IMR-90 (cell line): ENCODE data around the gene SPACA5. TPM values are rescaled to one million over a fixed set of nuclear protein-coding genes. Genes with fewer than 3 reads are reported as not detected.

Experiments
- ATAC-seq: fragments of 200-7000 bp; cut with Tn5 transposase; 2 replicates; pipeline ENCODE4 v1.9.1; 2020; ENCODE audit warnings: low read depth, mild to moderate bottlenecking, moderate library complexity
- BruUV-seq: library from RNA; stranded (reverse); fragments of 400-500 nt; replicated peaks from 2 replicates; lab custom pipeline; 2021; lab: Mats Ljungman, UMichigan
- CTCF ChIA-PET: fragments of 300-600 bp; formaldehyde crosslinking; extraction: SDS; loops from one replicate; lab custom pipeline; 2021; ENCODE audit warnings: antibody characterized with exemption; lab: Yijun Ruan, JAX
- POLR2A ChIA-PET: fragments of 300-600 bp; sonication (Branson Sonifier 250); formaldehyde crosslinking; loops from one replicate; lab custom pipeline; 2022; ENCODE audit warnings: antibody characterized with exemption; ENCODE audit not compliant: unreplicated experiment; lab: Charles Lee
- DNase-seq: peaks from one replicate; pipeline ENCODE4 v3.0.0; 2013
- H2AFZ ChIP-seq: replicated peaks from 2 replicates; pipeline ENCODE3; 2013; ENCODE audit warnings: low read length, mild to moderate bottlenecking; ENCODE audit not compliant: poor library complexity
- H2AK5ac ChIP-seq: 2 replicates; pipeline ENCODE4 v1.6.1; 2013; ENCODE audit warnings: low read depth, low read length, inconsistent platforms
- H2AK9ac ChIP-seq: replicated peaks from 2 replicates; pipeline ENCODE3; 2013; ENCODE audit warnings: mild to moderate bottlenecking, low read depth, low read length, moderate library complexity; ENCODE audit not compliant: poor library complexity
- H2BK120ac ChIP-seq: 2 replicates; pipeline ENCODE4 v1.6.1; 2013; ENCODE audit warnings: low read depth, low read length, inconsistent platforms
- H2BK15ac ChIP-seq: 3 replicates; pipeline ENCODE4 v1.6.1; 2013; ENCODE audit warnings: low read depth, low read length, inconsistent platforms
- H2BK20ac ChIP-seq: 2 replicates; pipeline ENCODE4 v1.6.1; 2013; ENCODE audit warnings: low read depth, mild to moderate bottlenecking, inconsistent platforms, low read length, moderate library complexity
- H2BK5ac ChIP-seq: 2 replicates; pipeline ENCODE4 v1.6.1; 2013; ENCODE audit warnings: mild to moderate bottlenecking, low read depth, low read length, inconsistent platforms; ENCODE audit not compliant: poor library complexity, severe bottlenecking
- H3K14ac ChIP-seq: replicated peaks from 2 replicates; pipeline ENCODE4 v1.6.1; 2013; ENCODE audit warnings: low read depth, low read length, inconsistent platforms
- H3K18ac ChIP-seq: 2 replicates; pipeline ENCODE4 v1.6.1; 2013; ENCODE audit warnings: low read depth, low read length, control low read depth
- H3K23ac ChIP-seq: 2 replicates; pipeline ENCODE4 v1.6.1; 2013; ENCODE audit warnings: low read depth, low read length, inconsistent platforms
- H3K27ac ChIP-seq: 2 replicates; pipeline ENCODE4 v1.5.1; 2013; ENCODE audit warnings: mild to moderate bottlenecking, control low read depth, low read length; ENCODE audit not compliant: insufficient read depth
- H3K27me3 ChIP-seq: 2 replicates; pipeline ENCODE4 v1.6.1; 2013; ENCODE audit warnings: low read length; ENCODE audit not compliant: control insufficient read depth, insufficient read depth
- H3K36me3 ChIP-seq: 2 replicates; pipeline ENCODE4 v1.6.1; 2013; ENCODE audit warnings: low read length, mixed read lengths; ENCODE audit not compliant: control insufficient read depth, insufficient read depth
- H3K4ac ChIP-seq: 2 replicates; pipeline ENCODE4 v1.6.1; 2013; ENCODE audit warnings: low read depth, low read length, inconsistent platforms
- H3K4me1 ChIP-seq: 2 replicates; pipeline ENCODE4 v1.6.1; 2013; ENCODE audit warnings: low read length, mixed read lengths; ENCODE audit not compliant: control insufficient read depth, insufficient read depth
- H3K4me2 ChIP-seq: 2 replicates; pipeline ENCODE4 v1.6.1; 2013; ENCODE audit warnings: low read depth, mild to moderate bottlenecking, control low read depth, low read length, moderate library complexity
- H3K4me3 ChIP-seq: 2 replicates; pipeline ENCODE4 v1.5.1; 2013; ENCODE audit warnings: low read depth, mild to moderate bottlenecking, control low read depth, low read length, moderate library complexity; ENCODE audit not compliant: insufficient read depth
- H3K56ac ChIP-seq: 2 replicates; pipeline ENCODE4 v1.6.1; 2013; ENCODE audit warnings: low read length, inconsistent platforms; ENCODE audit not compliant: insufficient read depth; ENCODE audit errors: extremely low read depth
- H3K79me1 ChIP-seq, 2 experiments: 2 replicates each; pipeline ENCODE4 v1.6.1; 2013; ENCODE audit warnings: low read length in 2 of 2, inconsistent platforms in 1 of 2, low read depth in 1 of 2
- H3K9ac ChIP-seq: 2 replicates; pipeline ENCODE4 v1.6.1; 2013; ENCODE audit warnings: low read depth, low read length, control low read depth
- H3K9me1 ChIP-seq: 2 replicates; pipeline ENCODE4 v1.6.1; 2013; ENCODE audit warnings: low read length, inconsistent platforms; ENCODE audit not compliant: insufficient read depth
- H3K9me3 ChIP-seq: 2 replicates; pipeline ENCODE4 v1.6.1; 2013; ENCODE audit warnings: low read length; ENCODE audit not compliant: control insufficient read depth, insufficient read depth
- H4K20me1 ChIP-seq: 2 replicates; pipeline ENCODE4 v1.6.1; 2013; ENCODE audit warnings: low read length, inconsistent platforms; ENCODE audit not compliant: insufficient read depth
- H4K5ac ChIP-seq: 2 replicates; pipeline ENCODE4 v1.6.1; 2013; ENCODE audit warnings: mild to moderate bottlenecking, low read depth, low read length, control low read depth
- H4K8ac ChIP-seq, 2 experiments: 2 replicates each; pipeline ENCODE4 v1.6.1; 2013; ENCODE audit warnings: low read depth in 2 of 2, low read length in 2 of 2, control low read depth in 1 of 2, inconsistent platforms in 1 of 2
- H4K91ac ChIP-seq: 2 replicates; pipeline ENCODE4 v1.6.1; 2013; ENCODE audit warnings: low read depth, low read length, inconsistent platforms; ENCODE audit not compliant: insufficient read depth
- CEBPB ChIP-seq: IDR thresholded peaks from 2 replicates; pipeline ENCODE4 v1.6.1; 2012; ENCODE audit warnings: low read depth, low read length, improper control_type of control experiment
- NFE2L2 ChIP-seq: fragments of 150-350 bp; IDR thresholded peaks from 2 replicates; pipeline ENCODE4 v1.6.1; 2016; ENCODE audit warnings: low read depth, mild to moderate bottlenecking, low read length
- WGBS, 2 experiments: methylation state at CpG; one replicate each; pipeline versions ENCODE4 v1.1.5 to v1.1.7; 2013; ENCODE audit warnings: missing lambda C conversion rate in 2 of 2; ENCODE audit not compliant: insufficient read length in 1 of 2; ENCODE audit errors: extremely low coverage in 2 of 2; 5-methylcytosine and 5-hydroxymethylcytosine counted together
- dilution Hi-C: fragments of 300-500 bp; cut with HindIII; formaldehyde crosslinking; loops from one replicate; pipeline ENCODE4 v1.14.3; 2018; ENCODE audit warnings: low sequenced_read_pairs; ENCODE audit not compliant: unreplicated experiment
- in situ Hi-C: fragments of 300-500 bp; cut with MboI; formaldehyde crosslinking; loops from 3 replicates; pipeline ENCODE4 v1.14.3; 2019; ENCODE audit warnings: low sequenced_read_pairs, inconsistent platforms, mixed read lengths
- intact Hi-C: fragments of 100-400 bp; cut with micrococcal nuclease; formaldehyde crosslinking; loops from 2 replicates; pipeline ENCODE4 v1.10.0; 2022
- polyA plus RNA-seq, 3 experiments: library from polyadenylated mRNA; depleted of rRNA; stranded (reverse); fragments of >200 nt; gene quantifications; 2 replicates each; pipeline ENCODE4 v1.2.3, GENCODE V29; 2012; ENCODE audit warnings: low replicate concordance in 1 of 3
- total RNA-seq: library from RNA; depleted of rRNA; stranded (reverse); fragments of >200 nt; gene quantifications from 2 replicates; pipeline ENCODE4 v1.2.3, GENCODE V29; 2012

Gene SPACA5
- total and polyA plus RNA-seq, 2 of the 4 experiments (the other 2 are of a cell fraction): not detected

DNA sequence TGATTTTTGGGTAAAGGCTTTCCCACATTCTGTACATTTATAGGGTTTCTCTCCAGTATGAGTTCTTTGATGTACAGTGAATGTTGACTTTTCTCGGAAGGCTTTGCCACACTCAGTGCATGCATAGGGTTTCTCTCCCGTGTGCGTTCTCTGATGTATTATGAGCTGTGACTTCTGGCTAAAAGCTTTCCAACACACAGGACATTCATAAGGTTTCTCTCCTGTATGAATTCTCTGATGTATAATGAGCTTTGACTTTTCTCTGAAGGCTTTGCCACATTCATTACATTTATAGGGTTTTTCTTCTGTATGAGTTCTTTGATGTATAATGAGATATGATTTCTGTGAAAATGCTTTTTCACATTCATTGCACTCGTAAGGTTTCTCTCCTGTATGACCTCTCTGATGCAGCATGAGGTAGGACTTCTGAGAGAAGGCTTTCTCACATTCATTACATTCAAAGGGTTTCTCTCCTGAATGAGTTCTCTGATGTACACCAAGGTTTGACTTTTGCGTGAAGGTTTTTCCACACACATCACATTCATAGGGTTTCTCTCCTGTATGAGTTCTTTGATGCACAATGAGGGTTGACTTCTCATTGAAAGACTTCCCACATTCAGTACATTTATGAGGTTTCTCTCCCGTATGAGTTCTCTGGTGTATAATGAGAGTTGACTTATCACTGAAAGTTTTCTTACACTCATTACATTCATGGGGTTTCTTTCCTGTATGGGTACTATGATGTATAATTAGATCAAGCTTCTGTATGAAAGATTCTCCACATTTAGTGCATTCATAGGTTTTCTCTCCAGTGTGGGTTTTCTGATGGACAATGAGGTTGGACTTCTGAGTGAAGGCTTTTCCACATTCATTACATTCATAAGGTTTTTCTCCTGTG is 30.3 kb upstream of the SPACA5 start:
- ATAC-seq: no peak
- no peak overlapping the region for H4K8ac ChIP-seq

More for the DNA sequence above, 30.3 kb upstream of the SPACA5 start:
- Histone ChIP-seq H2AK9ac (no peak overlapping the region), H3K9ac (no peak overlapping the region), H3K4me2 (no peak overlapping the region), H2AFZ (no peak overlapping the region), H3K14ac (no peak overlapping the region), H3K4me1 (no peaks in the 10 kb centered on the region), H3K27ac (no peak overlapping the region), H4K91ac (no peak overlapping the region), H3K4me3 (no peak overlapping the region), H2BK5ac (no peak overlapping the region), H3K9me3 (peaks cover 61% of the 10 kb centered on the region), H3K36me3 (peaks cover 12% of the 10 kb centered on the region), H2BK120ac (no peak overlapping the region), H3K18ac (no peak overlapping the region), H4K5ac (no peak overlapping the region), H3K27me3 (no peaks in the 10 kb centered on the region), H2AK5ac (no peak overlapping the region), H3K23ac (no peak overlapping the region), H2BK15ac (no peak overlapping the region), H3K9me1 (no peaks in the 10 kb centered on the region), H3K79me1 (no peaks in the 10 kb centered on the region), H2BK20ac (no peak overlapping the region), H3K4ac (no peak overlapping the region), H4K20me1 (no peaks in the 10 kb centered on the region), H3K56ac (no peak overlapping the region)
- dilution Hi-C loops: no loop called here
- BruUV-seq: no TSS peak
- no peak for DNase-seq
- in situ Hi-C loops: no loop called here
- intact Hi-C loops: no loop called here
- WGBS, 2 experiments: no CpG with 5 or more reads among the region's 6 CpGs
- CTCF ChIA-PET: no interaction called here
- POLR2A ChIA-PET: no interaction called here
- TF ChIP-seq CEBPB: no peak
- TF ChIP-seq NFE2L2: no peak
